Upper lobe of left lung (tissue), 6 donors: Measurements from ENCODE around the gene NXF1. TPM values are rescaled to one million over a fixed set of nuclear protein-coding genes. Genes with fewer than 3 reads are reported as not detected.
"Not testable (repeated sequence)": the region's sequence is repeated elsewhere in the genome, so short reads cannot be mapped to it uniquely, and the experiment has no call there.

Experiments
- ATAC-seq, 2 donors: fragments of 200-7000 bp; cut with Tn5 transposase; one replicate each; pipeline ENCODE4 v1.9.1; 2022; ENCODE audit warnings: mild to moderate bottlenecking in 2 of 2, moderate library complexity in 2 of 2; ENCODE audit not compliant: low FRiP score in 2 of 2
- DNase-seq, 2 donors: peaks; one replicate each; pipeline ENCODE4 v3.0.0-alpha.2; 2019 to 2020
- H3K27ac ChIP-seq, 4 donors: fragments of 200-600 bp; sonication (generic); one replicate each; pipeline ENCODE4 v1.5.1; 2016 to 2019
- H3K27me3 ChIP-seq, 4 donors: fragments of 200-600 bp; sonication (generic); one replicate each; pipeline ENCODE4 v1.5.1; 2017 to 2019
- H3K36me3 ChIP-seq, 4 donors: fragments of 200-600 bp; sonication (generic); one replicate each; pipeline ENCODE4 v1.5.1; 2016 to 2019
- H3K4me1 ChIP-seq, 4 donors: fragments of 200-600 bp; sonication (generic); one replicate each; pipeline ENCODE4 v1.5.1; 2018 to 2019
- H3K4me3 ChIP-seq, 4 donors: fragments of 200-600 bp; sonication (generic); one replicate each; pipeline ENCODE4 v1.5.1; 2017 to 2019; ENCODE audit warnings: mild to moderate bottlenecking in 2 of 4, moderate library complexity in 1 of 4
- H3K9me3 ChIP-seq, 4 donors: fragments of 200-600 bp; sonication (generic); one replicate each; pipeline ENCODE4 v1.5.1; 2018 to 2019
- CTCF ChIP-seq, 6 experiments: fragments of 450-650 bp in 4 of 6; fragments of 200-600 bp in 2 of 6; sonication (generic) in 2 of 6; IDR thresholded peaks; one replicate each; pipeline ENCODE4 v1.5.1; 2016 to 2019; ENCODE audit warnings: antibody characterized with exemption in 6 of 6
- EP300 ChIP-seq, 4 donors: sonication (generic); formaldehyde crosslinking; IDR thresholded peaks; one replicate each; pipeline ENCODE4 v1.5.1; 2017; ENCODE audit warnings: antibody characterized with exemption in 4 of 4, control low read depth in 2 of 4
- POLR2A ChIP-seq, 4 donors: fragments of 450-650 bp; IDR thresholded peaks; one replicate each; pipeline ENCODE4 v1.5.1; 2016 to 2017; ENCODE audit warnings: antibody characterized with exemption in 4 of 4, mild to moderate bottlenecking in 2 of 4
- POLR2AphosphoS5 ChIP-seq, 2 donors: sonication (generic); formaldehyde crosslinking; IDR thresholded peaks; one replicate each; pipeline ENCODE4 v1.5.1; 2017; ENCODE audit warnings: antibody characterized with exemption in 2 of 2
- WGBS, 2 donors: methylation state at CpG; one replicate each; pipeline ENCODE4 v1.1.5; 2017 to 2018; 5-methylcytosine and 5-hydroxymethylcytosine counted together
- total RNA-seq, 6 donors: library from RNA; depleted of rRNA in 4 of 6; stranded (reverse); fragments of >200 nt in 4 of 6; gene quantifications; one replicate each; pipeline versions ENCODE4 v1.1.0 to v1.2.1, GENCODE V29; 2016 to 2021
- donor health status: DM: no; HTN: no; CAD: no; lungs with moderate emphysema.
- donor health status: DM: no; HTN: yes; CAD: no; lungs with severe emphysema.

The NXF1 gene
- total RNA-seq, 6 donors from 2014 or later, result 56.1 to 215 (median 81.2) TPM

- no peak overlapping the region for H3K27ac ChIP-seq
- no peaks in the 10 kb centered on the region for H3K36me3 ChIP-seq
- peaks cover 6 to 16% (median 10%) of the 10 kb centered on the region in 4 donors for H3K4me1 ChIP-seq
- no peak overlapping the region for H3K4me3 ChIP-seq
- H3K9me3 ChIP-seq, result no peaks in the 10 kb centered on the region
- no peaks in the 10 kb centered on the region for H3K27me3 ChIP-seq
- TF ChIP-seq EP300 (IDR thresholded peaks at IDR 0.05) (no peak), CTCF (IDR thresholded peaks at IDR 0.05) (no peak), POLR2AphosphoS5 (IDR thresholded peaks at IDR 0.05) (no peak), POLR2A (IDR thresholded peaks at IDR 0.05) (no peak)
- no peak for DNase-seq
- WGBS, 2 donors, result 97 to 98% methylated on average over 3 of the region's 3 CpGs
- ATAC-seq, result no peak
Observed at GRCh38 chr11:62844154-62844553, 38.9 kb upstream of the NXF1 start.

GRCh38 chr11:62843466-62843865, 38.2 kb upstream of the NXF1 start:
- 97 to 100% methylated on average over 3 of the region's 3 CpGs for WGBS, 2 donors
- Histone ChIP-seq H3K36me3 (no peaks in the 10 kb centered on the region), H3K9me3 (no peaks in the 10 kb centered on the region), H3K27me3 (no peaks in the 10 kb centered on the region), H3K4me1 (peaks cover 12 to 23% (median 16%) of the 10 kb centered on the region in 4 donors), H3K27ac (no peak overlapping the region), H3K4me3 (no peak overlapping the region)
- ATAC-seq, result no peak
- no peak for TF ChIP-seq POLR2AphosphoS5 (IDR thresholded peaks at IDR 0.05)
- TF ChIP-seq CTCF (IDR thresholded peaks at IDR 0.05), result no peak
- no peak for TF ChIP-seq POLR2A (IDR thresholded peaks at IDR 0.05)
- no peak for DNase-seq

GRCh38 chr11:62842891-62843290, 37.7 kb upstream of the NXF1 start:
- Histone ChIP-seq H3K4me1 (peaks cover 16 to 29% (median 20%) of the 10 kb centered on the region in 4 donors), H3K4me3 (peak overlapping the region in 2 of 4 donors; percentile 51 to 57), H3K27ac (peak overlapping the region; percentile 93 to 99 (median 98))
- not testable (repeated sequence) for H3K27me3 ChIP-seq, DNase-seq, H3K9me3 ChIP-seq, H3K36me3 ChIP-seq, ATAC-seq
- 82 to 87% methylated on average over 9 of the region's 9 CpGs for WGBS, 2 donors

GRCh38 chr11:62842171-62842741, 37.0 kb upstream of the NXF1 start:
- DNase-seq (peak; percentile 40 to 85), ATAC-seq (peak; percentile 0 to 4)
- no peaks in the 10 kb centered on the region for H3K27me3 ChIP-seq
- H3K9me3 ChIP-seq, result no peaks in the 10 kb centered on the region
- 5 to 9% methylated on average over 21 to 30 of the region's 30 CpGs for WGBS, 2 donors
- H3K27ac ChIP-seq, result peak overlapping the region; percentile 93 to 99 (median 98)
- H3K4me1 ChIP-seq, result peaks cover 16 to 35% (median 20%) of the 10 kb centered on the region in 4 donors
- H3K36me3 ChIP-seq, result no peaks in the 10 kb centered on the region
- peak overlapping the region; percentile 15 to 60 (median 54) for H3K4me3 ChIP-seq
- TF ChIP-seq CTCF (IDR thresholded peaks at IDR 0.05) (no peak), POLR2A (IDR thresholded peaks at IDR 0.05) (no peak), EP300 (IDR thresholded peaks at IDR 0.05) (no peak), POLR2AphosphoS5 (IDR thresholded peaks at IDR 0.05) (no peak)

GRCh38 chr11:62841361-62842170, 36.3 kb upstream of the NXF1 start:
- ATAC-seq, result peak; percentile 84 to 88
- peak overlapping the region; percentile 15 to 98 (median 62) for H3K4me3 ChIP-seq
- WGBS, 2 donors, result 0% methylated on average over 33 of the region's 33 CpGs
- H3K4me1 ChIP-seq, result peaks cover 16 to 36% (median 20%) of the 10 kb centered on the region in 4 donors
- peaks cover 0 to 7% (median 3%) of the 10 kb centered on the region in 4 donors for H3K36me3 ChIP-seq
- H3K27me3 ChIP-seq, result no peaks in the 10 kb centered on the region
- peak in 1 of 2 donors; percentile 89 for DNase-seq
- H3K9me3 ChIP-seq, result no peaks in the 10 kb centered on the region
- H3K27ac ChIP-seq, result peak overlapping the region; percentile 93 to 99 (median 98)
- TF ChIP-seq EP300 (IDR thresholded peaks at IDR 0.05), result peak in 2 of 4 donors; percentile 62 to 97
- TF ChIP-seq CTCF (IDR thresholded peaks at IDR 0.05), result peak in 2 of 6 experiments; percentile 16 to 34
- TF ChIP-seq POLR2A (IDR thresholded peaks at IDR 0.05), result peak; percentile 94 to 100 (median 98)
- TF ChIP-seq POLR2AphosphoS5 (IDR thresholded peaks at IDR 0.05), result peak; percentile 100
